Mammary epithelial cell (primary cell): ENCODE data around the gene EVI5L.

ENCODE experiments used
- CTCF ChIP-seq, 2 donors: IDR thresholded peaks in 1 of 2; conservative IDR thresholded peaks in 1 of 2; 2 replicates each; pipeline ENCODE4 v1.5.1; 2011 to 2012; ENCODE audit warnings: inconsistent platforms in 2 of 2, low read length in 2 of 2, mild to moderate bottlenecking in 2 of 2, control low read depth in 1 of 2, low read depth in 1 of 2; ENCODE audit not compliant: insufficient read depth in 1 of 2; ENCODE audit errors: extremely low read depth in 1 of 2
- EZH2 ChIP-seq: IDR thresholded peaks from 2 replicates; pipeline ENCODE4 v1.6.1; 2012; ENCODE audit warnings: low read length, inconsistent platforms, borderline replicate concordance

DNA sequence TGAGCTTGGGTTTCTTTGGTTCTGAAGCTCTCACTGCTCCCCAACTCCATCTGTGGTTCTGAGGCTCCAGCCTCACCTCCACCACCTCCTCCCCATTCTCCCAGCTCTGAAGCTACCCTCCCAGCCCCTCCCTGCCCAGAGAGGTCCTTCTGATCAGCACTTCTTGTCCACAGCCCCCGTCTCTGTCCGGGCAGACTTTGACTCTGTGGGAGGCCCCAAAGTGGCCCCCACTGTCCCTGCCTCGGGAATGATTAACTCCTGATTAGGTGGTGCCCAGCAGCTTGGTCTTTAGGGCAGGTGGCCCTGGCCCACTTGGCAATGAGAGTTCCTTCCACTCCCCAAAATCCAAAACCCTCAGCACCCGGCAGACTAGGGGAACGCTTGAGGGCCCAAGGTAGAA lies 14.4 kb downstream of the EVI5L start:
- TF ChIP-seq CTCF (conservative IDR thresholded peaks at IDR 0.05 in 1 of 2, IDR thresholded peaks at IDR 0.05 in 1 of 2; ENCODE audit: extremely low read depth in 1 of 2, insufficient read depth in 1 of 2, low read depth in 1 of 2, low read length in 2 of 2): no peak
- TF ChIP-seq EZH2: no peak
